GM06990 (cell line): ENCODE results near the gene PTPRN2.
"Not testable (repeated sequence)": the region's sequence is repeated elsewhere in the genome, so short reads cannot be mapped to it uniquely, and the experiment has no call there.

Experiments used
- DNase-seq: peaks from one replicate; pipeline ENCODE4 v3.0.0-alpha.2; 2011; ENCODE audit not compliant: insufficient read length; ENCODE audit errors: extremely low read depth
- H3K27me3 ChIP-seq: replicated peaks from 2 replicates; pipeline ENCODE4 v1.6.0; 2011; ENCODE audit warnings: low read length; ENCODE audit not compliant: control insufficient read depth, insufficient read depth
- H3K36me3 ChIP-seq: 2 replicates; pipeline ENCODE4 v1.5.1; 2011; ENCODE audit warnings: low read length; ENCODE audit not compliant: control insufficient read depth, insufficient read depth
- H3K4me3 ChIP-seq: replicated peaks from 2 replicates; pipeline ENCODE4 v1.5.1; 2011; ENCODE audit warnings: low read depth, mild to moderate bottlenecking, control low read depth, low read length
- TF ChIP-seq, protein P1 (sequence below): IDR thresholded peaks from 2 replicates; pipeline ENCODE4 v1.5.1; 2011; ENCODE audit warnings: low read length, control low read depth, mild to moderate bottlenecking, inconsistent platforms; ENCODE audit not compliant: insufficient read depth, poor library complexity, severe bottlenecking

PTPRN2 gene

DNA sequence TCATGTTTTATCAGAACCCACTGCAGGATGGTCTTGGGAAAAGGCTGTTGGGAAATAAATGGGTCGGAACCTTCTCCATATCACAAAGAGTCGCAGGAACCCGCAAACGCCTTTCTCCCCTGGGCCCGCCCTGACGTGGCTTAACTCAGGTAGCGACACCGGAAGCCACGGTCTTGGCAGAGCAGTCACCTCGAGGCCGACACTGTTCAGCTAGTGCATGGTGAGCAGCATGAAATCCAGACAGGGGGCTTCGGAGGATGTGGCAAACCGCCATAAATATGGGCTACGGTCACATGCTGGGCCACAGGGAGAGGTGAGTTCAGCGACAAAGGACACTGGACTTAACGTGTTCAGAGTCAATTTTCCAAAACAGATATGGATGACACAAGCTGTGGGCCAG lies 421.9 kb downstream of the PTPRN2 start:
- DNase-seq = no peak

DNA sequence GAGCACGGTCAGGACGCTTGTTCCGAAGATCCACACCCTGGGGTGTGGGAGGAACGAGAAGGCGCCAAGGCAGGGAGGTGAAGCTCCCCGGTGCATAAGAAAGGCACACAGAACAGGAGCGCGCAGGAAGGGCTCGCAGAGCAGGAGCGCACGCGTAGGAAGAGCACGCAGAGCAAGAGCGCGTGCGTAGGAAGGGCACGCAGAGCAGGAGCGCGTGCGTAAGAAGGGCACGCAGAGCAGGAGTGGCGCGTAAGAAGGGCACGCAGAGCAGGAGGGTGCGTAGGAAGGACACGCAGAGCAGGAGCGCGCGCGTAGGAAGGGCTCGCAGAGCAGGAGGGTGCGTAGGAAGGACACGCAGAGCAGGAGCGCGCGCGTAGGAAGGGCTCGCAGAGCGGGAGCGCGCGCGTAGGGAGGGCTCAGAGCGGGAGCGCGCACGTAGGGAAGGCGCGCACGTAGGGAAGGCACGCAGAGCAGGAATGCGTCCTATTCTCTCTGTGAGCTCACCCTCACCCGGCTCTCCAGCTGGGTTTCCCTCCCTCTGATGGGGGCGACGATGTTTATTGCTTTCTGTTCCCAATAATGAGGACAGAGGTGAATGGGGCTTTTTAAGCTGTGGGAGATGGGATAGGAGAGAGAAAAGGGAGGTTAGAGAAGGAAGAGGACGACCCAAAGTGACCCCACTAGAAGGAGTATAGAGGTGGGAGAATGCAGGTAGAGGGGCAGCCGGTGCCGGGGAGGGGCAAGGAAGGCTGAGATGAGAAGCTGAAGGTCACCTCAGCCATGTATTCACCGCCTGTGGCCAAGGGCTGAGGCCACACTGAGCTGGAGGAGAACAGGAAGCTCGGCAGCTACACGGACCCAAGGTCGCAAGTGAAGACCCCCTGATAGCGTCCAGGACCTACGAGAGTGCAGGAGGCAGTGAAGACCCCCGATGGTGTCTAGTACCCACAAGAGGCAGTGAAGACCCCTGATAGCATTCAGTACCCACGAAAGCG lies 423.2 kb downstream of the PTPRN2 start:
- Histone ChIP-seq H3K27me3 (no peaks in the 10 kb centered on the region), H3K36me3 (no peaks in the 10 kb centered on the region), H3K4me3 (no peak overlapping the region)
- TF ChIP-seq, protein P1, sequence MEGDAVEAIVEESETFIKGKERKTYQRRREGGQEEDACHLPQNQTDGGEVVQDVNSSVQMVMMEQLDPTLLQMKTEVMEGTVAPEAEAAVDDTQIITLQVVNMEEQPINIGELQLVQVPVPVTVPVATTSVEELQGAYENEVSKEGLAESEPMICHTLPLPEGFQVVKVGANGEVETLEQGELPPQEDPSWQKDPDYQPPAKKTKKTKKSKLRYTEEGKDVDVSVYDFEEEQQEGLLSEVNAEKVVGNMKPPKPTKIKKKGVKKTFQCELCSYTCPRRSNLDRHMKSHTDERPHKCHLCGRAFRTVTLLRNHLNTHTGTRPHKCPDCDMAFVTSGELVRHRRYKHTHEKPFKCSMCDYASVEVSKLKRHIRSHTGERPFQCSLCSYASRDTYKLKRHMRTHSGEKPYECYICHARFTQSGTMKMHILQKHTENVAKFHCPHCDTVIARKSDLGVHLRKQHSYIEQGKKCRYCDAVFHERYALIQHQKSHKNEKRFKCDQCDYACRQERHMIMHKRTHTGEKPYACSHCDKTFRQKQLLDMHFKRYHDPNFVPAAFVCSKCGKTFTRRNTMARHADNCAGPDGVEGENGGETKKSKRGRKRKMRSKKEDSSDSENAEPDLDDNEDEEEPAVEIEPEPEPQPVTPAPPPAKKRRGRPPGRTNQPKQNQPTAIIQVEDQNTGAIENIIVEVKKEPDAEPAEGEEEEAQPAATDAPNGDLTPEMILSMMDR = no peak
- DNase-seq = no peak

More for the DNA sequence above, 421.9 kb downstream of the PTPRN2 start:
- H3K4me3 ChIP-seq = no peak overlapping the region
- TF ChIP-seq, protein P1 = no peak
- no peaks in the 10 kb centered on the region for H3K36me3 ChIP-seq
- H3K27me3 ChIP-seq = no peaks in the 10 kb centered on the region

DNA sequence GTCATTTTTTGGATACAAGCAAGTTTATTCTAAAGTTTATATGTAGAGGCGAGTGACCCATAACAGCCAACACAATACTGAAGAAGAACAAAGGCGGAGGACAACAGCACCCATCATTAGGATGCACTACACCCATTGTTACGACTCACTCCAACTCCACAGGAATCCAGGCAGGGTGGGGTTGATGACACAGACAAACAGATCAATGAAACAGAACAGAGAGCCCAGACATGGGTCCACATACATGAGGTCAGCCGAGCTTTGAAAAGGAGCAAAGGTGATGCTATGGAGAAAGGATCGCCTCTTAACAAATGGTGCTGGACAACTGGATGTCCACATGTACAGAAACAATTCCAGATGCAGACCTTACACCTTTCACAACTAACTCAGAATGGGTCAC lies 426.4 kb downstream of the PTPRN2 start:
- DNase-seq = no peak
- TF ChIP-seq, protein P1 = no peak
- no peaks in the 10 kb centered on the region for H3K27me3 ChIP-seq
- no peak overlapping the region for H3K4me3 ChIP-seq
- no peaks in the 10 kb centered on the region for H3K36me3 ChIP-seq

DNA sequence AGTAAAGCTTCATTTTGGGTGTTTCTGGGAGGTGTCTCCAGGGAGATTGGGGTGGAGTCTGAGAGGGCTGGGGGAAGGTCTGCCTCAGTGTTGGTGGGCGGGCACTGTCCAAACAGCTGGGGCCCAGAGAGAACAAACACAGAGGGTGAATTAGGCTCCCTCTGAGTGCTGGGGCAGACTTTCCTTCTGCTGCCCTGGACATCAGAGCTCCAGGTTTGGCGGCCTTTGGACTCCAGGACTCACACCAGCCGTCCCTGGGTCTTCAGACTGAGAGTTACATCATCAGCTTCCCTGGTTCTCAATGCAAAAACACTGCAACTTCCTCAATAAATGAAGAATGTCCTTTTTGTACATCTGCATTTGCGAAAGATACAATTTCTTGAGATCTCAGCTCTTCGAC lies 427.4 kb downstream of the PTPRN2 start:
- no peak for DNase-seq
- Histone ChIP-seq H3K36me3 (no peaks in the 10 kb centered on the region), H3K4me3 (no peak overlapping the region), H3K27me3 (no peaks in the 10 kb centered on the region)
- TF ChIP-seq, protein P1 = no peak

DNA sequence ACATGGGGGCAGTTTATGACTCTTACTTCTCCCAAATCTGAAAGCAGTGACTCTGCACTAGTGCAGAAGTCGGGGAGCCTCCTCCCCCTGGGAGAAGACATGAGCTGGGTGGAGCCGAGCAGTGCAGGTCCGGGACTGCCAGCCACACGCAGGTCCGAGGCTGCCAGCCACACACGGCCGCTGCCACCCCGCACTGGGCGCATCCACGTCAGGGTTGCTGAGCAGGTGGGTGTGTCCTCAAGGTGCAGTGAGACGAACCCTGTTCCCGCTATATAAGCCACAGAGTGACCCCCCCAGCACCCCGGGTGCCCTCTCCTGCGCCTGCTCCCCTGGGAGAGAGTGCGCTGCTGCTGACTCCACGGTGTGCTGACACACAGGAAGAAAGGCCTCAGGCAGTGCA lies 430.2 kb downstream of the PTPRN2 start:
- Histone ChIP-seq H3K27me3 (no peaks in the 10 kb centered on the region), H3K4me3 (no peak overlapping the region), H3K36me3 (no peaks in the 10 kb centered on the region)
- no peak for DNase-seq
- TF ChIP-seq, protein P1 = no peak

DNA sequence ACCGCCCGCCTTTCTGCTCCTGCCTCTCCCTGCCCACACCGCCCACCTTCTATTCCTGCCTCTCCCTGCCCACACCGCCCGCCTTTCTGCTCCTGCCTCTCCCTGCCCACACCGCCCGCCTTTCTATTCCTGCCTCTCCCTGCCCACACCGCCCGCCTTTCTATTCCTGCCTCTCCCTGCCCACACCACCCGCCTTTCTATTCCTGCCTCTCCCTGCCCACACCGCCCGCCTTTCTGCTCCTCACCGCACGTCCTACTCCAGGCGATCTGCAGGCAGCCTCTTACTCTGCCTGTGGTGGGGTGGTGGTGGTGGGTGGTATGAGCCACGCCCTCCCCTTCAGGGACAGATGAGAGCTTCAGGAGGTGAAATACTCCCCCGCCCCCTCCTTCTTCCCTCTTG lies 436.4 kb downstream of the PTPRN2 start:
- H3K4me3 ChIP-seq, H3K27me3 ChIP-seq, DNase-seq, H3K36me3 ChIP-seq: not testable (repeated sequence)
